ENCODE data around the gene FAM20C.
"Not testable (repeated sequence)": the region's sequence is repeated elsewhere in the genome, so short reads cannot be mapped to it uniquely, and the experiment has no call there.

The FAM20C gene

GRCh38 chr7:191105-191980 lies 1.0 kb upstream of the FAM20C start:
- FAIRE-seq (no peak), DNase-seq (ENCODE audit: low spot score) (peak; percentile 68)

- no peak for FAIRE-seq
Measured at GRCh38 chr7:192701-193480, 520 bp downstream of the FAM20C start.

GRCh38 chr7:193481-194251 lies 1.3 kb downstream of the FAM20C start:
- DNase-seq (ENCODE audit: low spot score) (no peak), FAIRE-seq (no peak)

More at GRCh38 chr7:192701-193480, 520 bp downstream of the FAM20C start:
- DNase-seq (ENCODE audit: low spot score): no peak

- no peak for DNase-seq (ENCODE audit: low spot score)
Measured at GRCh38 chr7:194252-195009, 2.1 kb downstream of the FAM20C start.

GRCh38 chr7:195010-195829 lies 2.8 kb downstream of the FAM20C start:
- no peak for FAIRE-seq
- no peak for DNase-seq (ENCODE audit: low spot score)

More at GRCh38 chr7:194252-195009, 2.1 kb downstream of the FAM20C start:
- FAIRE-seq: no peak

- FAIRE-seq: no peak
- DNase-seq (ENCODE audit: low spot score): no peak
Measured at GRCh38 chr7:195830-196128, 3.4 kb downstream of the FAM20C start.

- no peak for DNase-seq (ENCODE audit: low spot score)
- no peak for FAIRE-seq
Measured at GRCh38 chr7:196283-196682, 3.9 kb downstream of the FAM20C start.

DNA sequence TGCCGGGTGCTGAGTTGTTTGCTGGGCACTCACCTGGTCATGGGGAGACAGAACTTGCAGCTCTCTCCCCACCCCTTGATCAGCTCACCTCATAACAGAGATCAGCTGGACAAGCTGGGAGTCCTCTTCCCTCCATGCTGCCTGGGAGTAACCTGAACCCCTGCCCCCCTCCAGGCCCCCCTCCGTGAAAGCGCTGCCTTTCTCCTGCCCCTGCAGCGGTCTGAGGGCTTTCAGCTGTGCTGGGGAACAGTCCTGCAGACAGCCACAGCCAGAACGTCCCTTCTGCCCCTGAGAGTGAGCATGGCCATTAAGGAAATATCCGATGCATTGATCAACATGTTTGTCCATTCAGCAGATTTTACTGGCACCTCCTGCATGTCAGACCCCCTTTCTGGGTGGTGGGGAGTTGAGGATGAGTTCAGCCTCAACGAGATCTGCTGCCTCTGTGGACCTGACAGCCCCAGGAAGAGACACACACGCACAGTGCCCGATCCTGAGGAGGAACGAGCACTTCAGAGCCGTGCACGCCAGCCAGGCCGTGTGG lies 4.5 kb downstream of the FAM20C start:
- FAIRE-seq (no peak), DNase-seq (ENCODE audit: low spot score) (no peak)

GRCh38 chr7:197413-198335 lies 5.3 kb downstream of the FAM20C start:
- DNase-seq (ENCODE audit: low spot score) (no peak), FAIRE-seq (no peak)

DNA sequence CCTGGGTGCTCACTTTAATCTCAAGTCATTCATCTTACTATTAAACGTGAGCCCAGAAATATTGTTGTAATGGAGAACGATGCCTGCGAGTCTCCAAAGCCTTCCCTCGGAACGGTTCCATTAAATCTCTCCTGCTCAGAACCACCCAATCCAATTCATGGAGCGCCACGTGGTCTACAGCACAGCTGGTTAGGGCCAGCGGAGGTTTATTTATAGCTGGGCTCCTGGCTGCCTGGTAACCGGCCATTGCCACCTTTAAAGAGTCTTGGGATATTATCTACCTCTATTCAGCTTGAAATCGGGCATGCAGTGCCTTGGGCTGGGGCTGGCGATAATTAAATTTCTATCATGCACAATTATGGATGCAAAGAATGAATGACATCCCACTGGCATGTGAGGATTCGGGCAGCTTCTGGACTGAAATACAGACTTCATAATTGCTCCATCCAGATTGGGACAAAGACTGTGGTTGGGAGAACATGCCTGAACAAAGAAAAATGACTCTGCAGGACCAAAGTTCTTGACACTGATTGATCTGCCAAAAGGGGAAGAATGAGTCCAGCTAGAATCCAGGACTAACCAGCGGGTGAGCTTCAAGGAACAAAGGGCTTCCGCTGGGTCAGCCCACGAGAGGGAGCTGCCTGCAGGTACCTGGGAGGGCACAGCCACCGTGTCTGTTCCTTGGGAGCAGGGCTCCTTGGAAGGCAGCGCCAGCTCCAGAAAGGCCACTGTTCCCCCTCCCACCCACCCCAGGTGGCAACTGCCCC lies 7.3 kb downstream of the FAM20C start:
- FAIRE-seq (no peak), DNase-seq (ENCODE audit: low spot score) (no peak)

DNA sequence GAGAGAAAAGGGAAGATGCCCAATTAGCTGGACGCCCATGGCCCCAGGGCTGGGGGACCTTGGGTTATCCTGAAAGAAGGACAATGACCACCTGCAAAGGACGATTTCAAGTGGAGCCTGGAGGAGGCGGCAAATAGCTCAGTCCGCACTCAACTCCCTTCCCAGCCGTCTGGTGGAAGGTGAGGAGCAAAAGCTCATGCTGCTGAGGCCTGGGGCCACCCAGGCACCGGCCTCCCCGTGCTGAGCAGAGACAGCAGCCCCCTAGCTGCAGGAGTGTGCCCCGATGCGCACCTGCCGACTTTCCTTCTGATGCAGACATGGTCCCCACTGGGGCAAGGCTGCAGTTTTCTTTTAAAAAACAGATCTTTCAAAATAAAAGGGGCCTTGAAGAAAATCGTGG lies 7.9 kb downstream of the FAM20C start:
- FAIRE-seq: no peak
- no peak for DNase-seq (ENCODE audit: low spot score)

GRCh38 chr7:200704-201103 lies 8.3 kb downstream of the FAM20C start:
- FAIRE-seq: no peak
- DNase-seq (ENCODE audit: low spot score): no peak

GRCh38 chr7:204326-204725 lies 12.0 kb downstream of the FAM20C start:
- DNase-seq (ENCODE audit: low spot score): no peak
- FAIRE-seq: no peak

DNA sequence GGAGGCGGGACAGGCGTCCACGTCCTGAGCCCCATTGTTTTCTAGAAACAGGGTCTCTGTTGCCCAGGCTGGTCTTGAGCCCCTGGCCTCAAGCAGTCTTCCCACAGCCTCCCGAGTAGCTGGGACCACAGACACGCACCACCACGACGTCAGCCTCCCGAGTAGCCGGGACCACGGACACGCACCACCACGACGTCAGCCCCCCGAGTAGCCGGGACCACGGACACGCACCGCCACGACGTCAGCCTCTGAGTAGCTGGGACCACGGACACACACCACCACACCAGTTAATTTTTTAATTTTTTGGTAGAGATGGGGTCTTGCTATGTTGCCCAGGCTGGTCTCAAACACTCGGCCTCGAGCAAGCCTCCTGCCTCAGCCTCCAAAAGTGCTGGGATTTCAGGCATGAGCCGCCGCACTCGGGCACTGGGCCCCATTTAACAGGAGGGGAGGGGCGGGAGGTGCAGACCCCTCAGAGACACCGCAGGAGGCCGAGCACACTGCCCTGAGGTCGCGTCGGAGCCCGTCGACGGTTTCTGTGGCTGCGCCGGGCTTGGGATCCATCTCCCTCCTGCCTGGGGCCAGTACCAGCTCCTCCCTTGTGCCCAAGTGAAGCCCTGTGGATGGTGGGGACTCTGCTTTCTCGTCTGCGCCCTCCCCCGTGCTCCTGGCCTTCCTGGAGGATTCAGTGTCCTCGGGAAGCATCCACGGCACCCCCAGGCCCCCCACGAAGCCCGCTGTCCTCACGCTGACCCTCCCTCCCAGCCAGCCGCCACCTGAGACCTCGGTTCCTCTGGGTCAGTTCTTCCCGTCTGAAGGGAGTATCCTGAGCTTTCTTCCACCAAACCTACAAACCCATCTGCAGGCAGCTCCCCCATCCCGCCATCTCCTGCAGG lies 13.0 kb downstream of the FAM20C start:
- FAIRE-seq (no peak), DNase-seq (ENCODE audit: low spot score) (no peak)

DNA sequence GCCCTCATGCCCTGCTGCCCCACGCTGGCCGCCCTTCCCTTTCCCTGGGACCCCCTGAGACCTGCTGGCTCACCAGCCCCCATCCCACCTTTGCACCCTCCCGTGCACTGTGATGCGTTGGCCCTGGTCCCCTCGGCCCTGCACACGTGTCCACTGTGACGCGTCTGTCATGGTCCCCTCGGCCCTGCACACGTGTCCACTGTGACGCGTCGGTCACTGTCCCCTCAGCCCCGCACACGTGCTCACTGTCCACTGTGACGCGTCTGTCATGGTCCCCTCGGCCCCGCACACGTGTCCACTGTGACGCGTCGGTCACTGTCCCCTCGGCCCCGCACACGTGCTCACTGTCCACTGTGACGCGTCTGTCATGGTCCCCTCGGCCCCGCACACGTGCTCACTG lies 14.0 kb downstream of the FAM20C start:
- not testable (repeated sequence) for DNase-seq (ENCODE audit: low spot score); FAIRE-seq

GRCh38 chr7:207418-208129 lies 15.2 kb downstream of the FAM20C start:
- DNase-seq (ENCODE audit: low spot score) (no peak), FAIRE-seq (no peak)

All from RCC 7860 (cell line).